ENCODE results near the gene C6orf132.
"Not testable (repeated sequence)": the region's sequence is repeated elsewhere in the genome, so short reads cannot be mapped to it uniquely, and the experiment has no call there.

C6orf132 gene

GRCh38 chr6:42162384-42162783, 20.0 kb upstream of the C6orf132 start:
- no peak for DNase-seq

DNA sequence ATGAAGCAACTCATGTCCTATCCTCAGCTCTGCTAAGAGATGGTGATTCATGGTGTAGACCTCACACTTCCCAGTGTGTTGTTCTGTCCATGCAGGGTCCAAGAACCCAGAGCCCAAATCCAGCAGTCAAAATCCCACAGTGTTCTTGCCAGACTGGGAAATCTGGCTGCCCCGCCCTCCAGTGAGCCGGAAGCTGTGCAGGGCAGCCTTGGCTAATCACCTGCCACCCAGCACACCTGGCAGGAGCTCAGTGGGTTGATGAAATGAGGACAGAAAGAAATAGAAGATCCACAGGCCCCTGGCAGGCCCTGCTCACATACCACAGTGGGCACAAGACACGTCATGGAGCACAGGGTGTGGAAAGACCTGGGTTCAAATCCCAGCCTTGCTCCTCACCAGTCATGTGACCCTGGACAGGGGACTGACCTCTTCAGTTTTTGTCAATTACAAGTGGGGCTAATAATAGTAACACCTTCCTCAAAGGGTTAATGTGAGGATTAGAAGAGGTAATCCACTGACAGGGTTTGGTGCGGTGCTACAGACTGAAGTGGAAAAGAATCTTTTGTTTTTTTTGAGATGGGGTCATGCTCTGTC, 17.1 kb upstream of the C6orf132 start:
- no peak for DNase-seq

GRCh38 chr6:42158631-42159030, 16.2 kb upstream of the C6orf132 start:
- DNase-seq = no peak

DNA sequence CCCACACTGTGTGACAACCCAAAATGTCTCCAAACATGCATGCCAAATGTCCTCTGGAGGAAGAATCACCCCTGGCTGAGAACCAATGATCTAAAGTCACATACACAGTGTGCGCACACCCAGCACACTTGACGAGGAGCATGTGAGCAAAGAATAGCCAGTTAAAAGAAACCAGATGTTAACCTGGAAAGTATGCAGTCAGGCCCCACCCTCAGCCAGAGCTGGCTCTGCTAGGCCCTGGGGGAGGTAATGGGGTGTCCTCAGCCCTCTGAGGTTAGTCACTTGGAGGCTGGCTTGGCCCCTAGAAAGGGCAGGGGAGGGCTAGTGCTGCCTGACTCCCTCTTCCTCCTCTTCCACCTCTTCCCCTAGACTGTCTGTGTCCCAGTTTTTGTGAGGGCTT, 15.6 kb upstream of the C6orf132 start:
- DNase-seq = no peak

- no peak for DNase-seq
Observed at GRCh38 chr6:42156638-42157037, 14.2 kb upstream of the C6orf132 start.

DNA sequence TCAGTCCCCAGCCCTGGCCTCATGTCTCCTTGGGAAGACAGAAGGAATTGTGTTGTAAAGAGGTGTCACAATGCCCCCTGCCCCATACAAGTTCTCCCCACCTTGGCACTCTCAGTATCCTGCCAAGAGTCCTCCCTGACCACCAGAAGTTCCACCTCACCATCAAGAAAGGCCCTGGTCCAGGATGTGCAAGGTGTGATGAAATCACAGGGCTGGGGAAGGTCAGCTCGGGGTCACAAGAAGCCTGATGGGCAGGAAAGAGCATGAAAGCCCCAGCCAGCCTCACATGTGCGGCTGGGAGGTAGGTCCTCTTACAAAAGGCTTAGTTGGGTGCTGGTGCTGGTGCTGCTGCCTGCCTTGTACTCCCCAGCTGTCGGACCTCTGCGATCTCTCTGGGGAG, 12.9 kb upstream of the C6orf132 start:
- no peak for DNase-seq

DNA sequence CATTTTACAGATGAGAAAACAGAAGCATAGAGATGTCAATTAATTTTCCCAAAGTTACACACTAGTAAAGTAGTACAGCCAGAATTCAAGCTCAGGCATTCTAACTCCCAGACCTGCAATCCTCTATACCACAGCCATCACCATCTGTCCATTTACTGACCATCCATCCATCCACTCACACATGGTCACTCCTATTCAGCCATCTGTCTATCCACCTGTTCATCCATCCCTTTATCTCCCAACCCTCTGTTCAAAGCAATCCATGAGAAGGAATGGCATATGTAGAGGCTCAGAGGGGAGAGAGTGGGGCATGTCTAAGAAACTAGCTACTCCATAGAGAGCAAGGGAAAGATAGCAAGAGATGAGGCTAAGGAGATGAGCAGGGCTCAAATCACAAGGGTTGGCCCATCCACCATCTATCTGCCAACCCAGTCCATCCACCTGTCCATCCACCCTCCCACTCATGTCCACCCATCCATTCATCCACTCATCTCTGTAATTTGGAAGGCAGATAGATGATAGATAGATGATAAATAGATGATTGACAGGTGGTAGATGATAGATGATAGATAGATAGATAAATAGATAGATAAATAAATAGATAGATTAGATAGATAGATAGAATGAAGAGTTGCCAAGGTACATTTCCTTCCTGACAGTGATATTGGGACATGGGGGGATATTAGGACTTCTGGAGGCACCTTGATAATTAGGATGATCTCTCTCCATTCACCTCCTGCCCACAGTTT, 12.2 kb upstream of the C6orf132 start:
- DNase-seq = no peak

DNA sequence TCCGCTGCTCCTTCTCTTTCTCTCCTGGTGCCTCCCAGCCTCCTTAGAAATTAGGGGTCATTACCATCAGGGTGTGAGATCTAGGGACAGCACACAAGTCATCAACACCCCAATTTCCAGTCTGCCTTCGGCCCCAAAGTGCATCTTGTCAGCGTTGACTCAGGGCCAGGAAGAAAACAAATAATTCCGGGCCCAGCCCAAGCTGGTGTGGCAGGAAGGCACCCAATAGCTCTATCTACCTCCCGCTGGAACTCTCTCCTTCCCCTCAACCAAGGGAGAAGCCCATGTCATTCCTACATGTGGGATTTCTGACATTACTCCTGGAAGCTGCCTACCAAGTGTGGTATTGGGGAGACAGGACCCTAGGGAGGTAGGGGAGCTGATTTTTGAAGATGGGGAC, 11.5 kb upstream of the C6orf132 start:
- no peak for DNase-seq

- DNase-seq = not testable (repeated sequence)
Observed at GRCh38 chr6:42152528-42153213, 10.3 kb upstream of the C6orf132 start.

DNA sequence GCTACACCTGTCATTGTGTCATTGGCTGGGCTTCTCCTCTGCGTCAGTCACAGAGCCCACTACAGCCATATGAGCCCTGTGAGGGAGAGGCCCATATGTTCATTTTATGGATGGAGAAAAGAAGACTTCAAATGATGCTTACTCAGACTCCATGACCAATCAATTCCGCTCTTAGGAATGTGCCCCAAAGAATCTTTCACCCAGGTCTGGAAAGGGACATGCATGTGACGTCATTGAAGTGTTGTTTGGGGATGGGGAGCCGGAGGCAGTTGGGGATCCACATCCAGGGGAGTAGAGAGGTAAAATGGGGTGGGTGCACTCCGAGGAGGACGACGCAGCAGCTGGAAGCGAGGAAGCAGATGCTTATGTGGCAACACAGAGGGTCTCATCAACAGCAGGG, 9.6 kb upstream of the C6orf132 start:
- DNase-seq = no peak

- no peak for DNase-seq
Observed at GRCh38 chr6:42150254-42150653, 7.8 kb upstream of the C6orf132 start.

DNA sequence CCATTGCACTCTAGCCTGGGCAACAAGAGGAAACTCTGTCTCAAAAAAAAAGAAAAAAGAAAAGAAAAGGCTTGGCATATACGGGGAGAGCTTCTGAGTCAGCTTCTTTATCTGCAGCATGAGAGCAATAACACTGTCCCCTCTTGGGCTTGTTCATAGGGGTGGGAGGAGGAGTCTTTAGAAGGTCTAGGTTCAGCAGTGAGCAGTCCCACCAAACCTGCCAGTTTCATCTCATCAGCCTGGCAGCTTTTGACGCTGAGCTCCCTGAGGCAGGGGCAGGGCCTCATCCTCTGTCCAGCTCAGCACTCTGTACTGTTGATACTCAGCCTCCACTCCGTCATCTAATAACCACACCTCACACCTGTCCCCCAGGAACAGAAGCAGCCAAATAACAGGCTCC, 5.6 kb upstream of the C6orf132 start:
- DNase-seq = no peak

- DNase-seq = no peak
Observed at GRCh38 chr6:42147138-42147562, 4.7 kb upstream of the C6orf132 start.

DNA sequence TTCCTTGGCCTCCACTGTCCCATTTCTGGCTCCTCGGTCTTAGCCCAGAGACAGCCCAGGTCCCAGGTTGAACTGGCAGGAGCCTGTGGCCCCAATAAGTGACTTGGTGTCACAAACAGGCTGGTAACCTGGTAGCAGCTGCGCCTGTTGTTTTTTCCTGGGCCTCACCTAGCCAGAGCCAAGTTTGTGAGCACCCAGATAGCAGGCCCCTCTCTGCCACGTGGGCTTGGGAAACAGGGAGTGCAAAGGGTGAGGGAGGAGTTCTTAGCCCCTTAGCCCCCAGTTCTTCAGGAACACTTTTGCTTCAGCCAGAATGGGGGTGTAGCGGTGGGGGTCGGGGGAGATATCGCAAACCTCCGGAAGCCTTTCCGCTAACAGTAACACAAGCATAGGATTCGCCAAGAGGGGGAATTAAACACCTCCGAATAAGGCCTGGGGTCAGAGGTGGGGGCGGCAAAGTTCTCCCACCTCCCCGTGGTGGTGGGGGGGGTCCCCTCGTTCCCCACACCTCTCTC, 760 bp downstream of the C6orf132 start:
- peak; percentile 24 for DNase-seq

DNA sequence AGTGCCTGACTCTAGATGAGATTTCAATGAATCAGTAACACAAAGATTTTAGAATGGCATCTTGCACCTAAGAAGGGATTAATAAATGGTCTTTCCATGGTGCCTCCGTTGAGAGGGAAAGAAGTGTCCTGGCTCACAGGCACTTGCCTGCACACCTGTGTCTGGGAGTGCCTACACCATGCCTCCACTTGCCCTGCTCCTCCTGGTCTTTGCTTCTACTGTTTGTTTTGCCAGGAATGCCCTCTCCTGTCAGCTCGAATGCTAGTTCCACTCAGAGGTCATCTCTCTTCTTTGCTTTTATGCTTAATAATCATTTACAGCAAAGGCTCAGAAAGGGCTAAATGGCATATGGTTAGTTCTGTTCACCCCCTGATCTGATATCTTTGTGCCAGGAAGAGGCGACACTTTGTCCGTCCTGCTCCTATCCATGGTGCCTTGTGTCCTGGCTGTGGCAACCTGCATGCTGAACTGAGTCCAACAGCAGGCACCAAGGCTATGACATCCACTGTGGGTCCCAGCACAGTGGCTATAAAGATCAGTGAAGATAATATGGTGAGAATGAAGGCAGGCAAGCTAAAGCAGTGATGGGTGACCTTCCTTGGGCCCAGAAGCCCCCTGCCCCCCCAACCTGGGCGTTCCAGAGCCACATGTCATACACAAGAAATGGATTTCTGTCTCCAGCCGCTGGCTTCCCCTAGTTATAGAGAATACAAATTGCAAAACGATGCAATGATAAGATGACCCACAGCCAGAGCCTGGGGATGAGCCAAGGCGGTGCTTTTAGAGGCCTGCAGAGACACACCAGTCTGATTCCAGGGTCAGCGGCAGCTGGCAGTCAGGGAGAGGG, 1.4 kb downstream of the C6orf132 start:
- peak; percentile 6 for DNase-seq

DNA sequence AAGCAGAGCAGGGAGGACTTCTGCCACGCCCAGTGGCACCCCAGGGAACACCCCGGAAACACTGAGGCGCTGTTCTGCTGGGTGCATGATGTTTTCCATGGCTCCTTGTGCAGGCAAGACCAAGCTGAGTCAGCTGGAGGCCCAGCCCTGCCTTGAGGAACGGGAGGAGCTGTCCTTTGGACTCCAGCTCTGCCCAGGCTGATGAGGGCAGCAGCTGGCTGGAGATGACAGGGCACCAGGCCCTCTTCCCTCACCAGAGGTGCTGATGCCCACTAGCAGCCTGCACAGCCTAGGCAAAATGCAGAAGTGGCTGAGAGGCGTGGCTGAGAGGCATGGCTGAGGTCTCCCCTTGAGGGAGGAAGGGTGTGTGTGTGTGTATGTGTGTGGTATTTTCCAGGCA, 2.4 kb downstream of the C6orf132 start:
- no peak for DNase-seq

- peak; percentile 44 for DNase-seq
Observed at GRCh38 chr6:42138630-42139619, 3.5 kb downstream of the C6orf132 start.

DNA sequence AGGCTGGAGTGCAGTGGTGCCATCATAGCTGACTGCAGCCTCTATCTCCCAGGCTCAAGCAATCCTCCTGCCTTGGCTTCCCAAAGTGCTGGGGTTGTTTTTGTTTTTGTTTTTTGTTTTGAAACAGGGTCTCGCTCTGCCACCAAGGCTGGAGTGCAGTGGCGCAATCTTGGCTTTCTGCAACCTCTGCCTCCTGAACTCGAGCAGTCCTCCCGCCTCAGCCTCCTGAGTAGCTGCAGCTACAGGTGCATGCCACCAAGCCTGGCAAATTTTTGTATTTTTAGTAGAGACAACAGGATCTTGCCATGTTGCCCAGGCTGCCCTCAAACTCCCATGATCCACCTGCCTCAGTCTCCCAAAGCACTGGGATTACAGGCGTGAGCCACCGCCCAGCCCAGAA, 4.2 kb downstream of the C6orf132 start:
- no peak for DNase-seq

- no peak for DNase-seq
Observed at GRCh38 chr6:42137194-42137753, 5.1 kb downstream of the C6orf132 start.

GRCh38 chr6:42136508-42137193, 5.8 kb downstream of the C6orf132 start:
- peak; percentile 75 for DNase-seq

GRCh38 chr6:42135722-42136121, 6.7 kb downstream of the C6orf132 start:
- DNase-seq = no peak
